HepG2 (cell line): ENCODE results near the gene YJEFN3. TPM values are rescaled to one million over a fixed set of nuclear protein-coding genes. Genes with fewer than 3 reads are reported as not detected.

Experiments used
- CREB1 ChIP-seq, 2 experiments: fragments of 450-650 bp in 1 of 2; IDR thresholded peaks; 2 replicates each; pipeline ENCODE4 v1.6.1; 2016 to 2017; ENCODE audit warnings: control low read depth in 1 of 2, mild to moderate bottlenecking in 1 of 2, missing compliant biosample characterization in 1 of 2, missing genetic modification characterization in 1 of 2
- LCORL ChIP-seq, 2 experiments: fragments of 450-650 bp in 1 of 2; sonication (generic) in 1 of 2; formaldehyde crosslinking in 1 of 2; IDR thresholded peaks; 2 replicates each; pipeline versions ENCODE4 v1.5.0 to v1.6.1; 2017 to 2020; ENCODE audit warnings: antibody characterized with exemption in 1 of 2, missing genetic modification reagents in 1 of 2
- NCOR1 ChIP-seq: fragments of 200-600 bp; sonication (generic); IDR thresholded peaks from 2 replicates; pipeline ENCODE4 v1.7.0; 2017; ENCODE audit warnings: antibody characterized with exemption, low read length, borderline replicate concordance
- PITX1 ChIP-seq: sonication (generic); formaldehyde crosslinking; IDR thresholded peaks from 2 replicates; pipeline ENCODE4 v1.5.1; 2020; ENCODE audit warnings: mild to moderate bottlenecking, missing genetic modification reagents
- STAT5B ChIP-seq: sonication (generic); formaldehyde crosslinking; IDR thresholded peaks from 2 replicates; pipeline ENCODE4 v1.4.0; 2020; ENCODE audit warnings: missing genetic modification reagents
- YEATS4 ChIP-seq: sonication (generic); formaldehyde crosslinking; IDR thresholded peaks from 2 replicates; pipeline ENCODE4 v1.4.0; 2020; ENCODE audit warnings: missing genetic modification reagents, borderline replicate concordance
- ZFAT ChIP-seq: sonication (generic); formaldehyde crosslinking; conservative IDR thresholded peaks from 2 replicates; pipeline ENCODE4 v1.8.1; 2023; ENCODE audit warnings: missing genetic modification reagents, inconsistent platforms
- ZFY ChIP-seq: sonication (generic); formaldehyde crosslinking; IDR thresholded peaks from 2 replicates; pipeline ENCODE4 v1.4.0; 2020; ENCODE audit warnings: missing genetic modification reagents
- ZNF17 ChIP-seq: sonication (generic); formaldehyde crosslinking; IDR thresholded peaks from 2 replicates; pipeline ENCODE4 v1.5.0; 2020; ENCODE audit warnings: mild to moderate bottlenecking, missing genetic modification reagents
- ZNF24 ChIP-seq: fragments of 450-650 bp; IDR thresholded peaks from 2 replicates; pipeline ENCODE4 v1.6.1; 2017; ENCODE audit warnings: antibody characterized with exemption, mild to moderate bottlenecking
- ZNF333 ChIP-seq: sonication (generic); formaldehyde crosslinking; IDR thresholded peaks from 2 replicates; pipeline ENCODE4 v1.4.0; 2020; ENCODE audit warnings: mild to moderate bottlenecking, missing genetic modification reagents, borderline replicate concordance
- ZNF501 ChIP-seq: sonication (generic); formaldehyde crosslinking; IDR thresholded peaks from 2 replicates; pipeline ENCODE4 v1.5.1; 2020; ENCODE audit warnings: mild to moderate bottlenecking, moderate library complexity, missing genetic modification reagents
- ZNF558 ChIP-seq: sonication (generic); formaldehyde crosslinking; IDR thresholded peaks from 2 replicates; pipeline ENCODE4 v1.9.0; 2022; ENCODE audit warnings: mild to moderate bottlenecking, missing genetic modification reagents, borderline replicate concordance
- ZNF589 ChIP-seq: sonication (generic); formaldehyde crosslinking; conservative IDR thresholded peaks from 2 replicates; pipeline ENCODE4 v1.8.0; 2022; ENCODE audit warnings: mild to moderate bottlenecking, moderate library complexity, missing genetic modification reagents
- polyA plus RNA-seq, 8 experiments: library from polyadenylated mRNA; depleted of rRNA in 3 of 8; stranded (reverse) in 7 of 8; unstranded in 1 of 8; fragments of >200 nt; fragmentation: Illumina TruSeq in 4 of 8; extraction: Trizol in 4 of 8; gene quantifications; 2 replicates each; pipeline versions ENCODE4 v1.2.1 to v1.2.3, GENCODE V29; 2011 to 2016; ENCODE audit warnings: low read depth in 4 of 8, missing spikeins in 1 of 8, mixed read lengths in 1 of 8; ENCODE audit not compliant: insufficient read depth in 1 of 8
- total RNA-seq, 5 experiments: library from RNA; depleted of rRNA; stranded (reverse); fragments of >200 nt; fragmentation: Illumina TruSeq; extraction: Trizol; gene quantifications; 2 replicates each; pipeline ENCODE4 v1.2.3, GENCODE V29; 2016; ENCODE audit warnings: low read depth in 1 of 5
- TF ChIP-seq, protein P1 (sequence below): sonication (generic); formaldehyde crosslinking; IDR thresholded peaks from 2 replicates; pipeline ENCODE4 v1.4.0; 2020; ENCODE audit warnings: missing genetic modification reagents, borderline replicate concordance
- TF ChIP-seq, protein P2 (sequence below): sonication (generic); formaldehyde crosslinking; IDR thresholded peaks from 2 replicates; pipeline ENCODE4 v1.4.0; 2020; ENCODE audit warnings: mild to moderate bottlenecking, low read depth, missing genetic modification reagents
- TF ChIP-seq, protein P3 (sequence below): sonication (generic); formaldehyde crosslinking; IDR thresholded peaks from 2 replicates; pipeline ENCODE4 v1.8.0; 2022; ENCODE audit warnings: missing genetic modification reagents, mild to moderate bottlenecking, inconsistent platforms, borderline replicate concordance
- TF ChIP-seq, protein P4 (sequence below): conservative IDR thresholded peaks from 2 replicates; pipeline ENCODE4 v1.6.1; 2018; ENCODE audit warnings: missing genetic modification reagents
- TF ChIP-seq, protein P5 (sequence below): sonication (generic); formaldehyde crosslinking; IDR thresholded peaks from 2 replicates; pipeline ENCODE4 v1.4.0; 2020; ENCODE audit warnings: missing genetic modification reagents, mild to moderate bottlenecking, borderline replicate concordance

The YJEFN3 gene
- total and polyA plus RNA-seq, 2 of the 13 experiments (the other 11 are each of a cell fraction or from before 2014, with no cell fraction given), result 0.89 to 4.0 TPM

DNA sequence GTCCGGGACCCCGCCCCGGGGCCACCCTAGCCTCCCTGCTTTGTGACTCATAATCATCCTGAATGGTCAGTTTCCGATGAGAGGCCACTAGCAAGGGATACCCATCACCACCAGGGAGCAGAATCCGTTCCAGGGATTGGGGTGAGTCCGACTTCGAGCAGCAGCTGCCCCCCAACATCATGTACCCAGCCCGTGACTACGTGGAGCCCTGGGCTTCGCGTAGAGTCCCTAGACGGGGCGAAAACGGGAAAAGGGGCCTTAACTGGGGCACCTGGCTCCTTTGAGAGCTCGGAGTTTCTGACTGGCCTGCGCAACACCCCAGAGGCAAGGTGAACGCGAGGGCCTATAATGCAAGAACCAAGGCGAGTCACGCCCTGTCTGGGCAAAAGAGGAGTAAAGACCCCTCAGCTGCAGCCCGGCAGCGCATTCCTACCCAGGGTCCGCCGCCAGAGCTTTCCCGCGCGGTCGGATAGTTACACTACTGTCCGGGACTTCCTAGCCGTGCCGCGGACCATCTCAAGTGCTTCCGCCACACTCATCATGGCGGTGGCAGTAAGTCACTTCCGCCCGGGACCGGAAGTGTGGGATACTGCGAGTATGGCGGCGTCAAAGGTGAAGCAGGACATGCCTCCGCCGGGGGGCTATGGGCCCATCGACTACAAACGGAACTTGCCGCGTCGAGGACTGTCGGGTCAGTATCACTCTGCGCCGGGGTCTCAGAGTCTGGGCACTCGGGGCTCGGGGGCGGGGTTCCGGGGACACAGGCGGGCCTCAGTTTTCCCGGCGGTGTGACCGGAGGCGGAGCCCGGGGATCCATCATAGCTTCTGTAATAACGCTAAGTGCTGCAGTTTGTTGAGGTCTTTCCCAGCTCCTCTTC, 12.8 kb upstream of the YJEFN3 start, which contains the start of gene NDUFA13 (continued):
- TF ChIP-seq, protein P1, sequence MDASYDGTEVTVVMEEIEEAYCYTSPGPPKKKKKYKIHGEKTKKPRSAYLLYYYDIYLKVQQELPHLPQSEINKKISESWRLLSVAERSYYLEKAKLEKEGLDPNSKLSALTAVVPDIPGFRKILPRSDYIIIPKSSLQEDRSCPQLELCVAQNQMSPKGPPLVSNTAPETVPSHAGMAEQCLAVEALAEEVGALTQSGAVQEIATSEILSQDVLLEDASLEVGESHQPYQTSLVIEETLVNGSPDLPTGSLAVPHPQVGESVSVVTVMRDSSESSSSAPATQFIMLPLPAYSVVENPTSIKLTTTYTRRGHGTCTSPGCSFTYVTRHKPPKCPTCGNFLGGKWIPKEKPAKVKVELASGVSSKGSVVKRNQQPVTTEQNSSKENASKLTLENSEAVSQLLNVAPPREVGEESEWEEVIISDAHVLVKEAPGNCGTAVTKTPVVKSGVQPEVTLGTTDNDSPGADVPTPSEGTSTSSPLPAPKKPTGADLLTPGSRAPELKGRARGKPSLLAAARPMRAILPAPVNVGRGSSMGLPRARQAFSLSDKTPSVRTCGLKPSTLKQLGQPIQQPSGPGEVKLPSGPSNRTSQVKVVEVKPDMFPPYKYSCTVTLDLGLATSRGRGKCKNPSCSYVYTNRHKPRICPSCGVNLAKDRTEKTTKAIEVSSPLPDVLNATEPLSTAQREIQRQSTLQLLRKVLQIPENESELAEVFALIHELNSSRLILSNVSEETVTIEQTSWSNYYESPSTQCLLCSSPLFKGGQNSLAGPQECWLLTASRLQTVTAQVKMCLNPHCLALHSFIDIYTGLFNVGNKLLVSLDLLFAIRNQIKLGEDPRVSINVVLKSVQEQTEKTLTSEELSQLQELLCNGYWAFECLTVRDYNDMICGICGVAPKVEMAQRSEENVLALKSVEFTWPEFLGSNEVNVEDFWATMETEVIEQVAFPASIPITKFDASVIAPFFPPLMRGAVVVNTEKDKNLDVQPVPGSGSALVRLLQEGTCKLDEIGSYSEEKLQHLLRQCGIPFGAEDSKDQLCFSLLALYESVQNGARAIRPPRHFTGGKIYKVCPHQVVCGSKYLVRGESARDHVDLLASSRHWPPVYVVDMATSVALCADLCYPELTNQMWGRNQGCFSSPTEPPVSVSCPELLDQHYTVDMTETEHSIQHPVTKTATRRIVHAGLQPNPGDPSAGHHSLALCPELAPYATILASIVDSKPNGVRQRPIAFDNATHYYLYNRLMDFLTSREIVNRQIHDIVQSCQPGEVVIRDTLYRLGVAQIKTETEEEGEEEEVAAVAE, result peak; percentile 47; the same call in 1 of the 2 replicates
- TF ChIP-seq ZNF24 (no peak), ZNF589 (CRISPR knock-in tag) (0 out of 2 replicates have a peak, but pooled peaks have one; percentile 19), PITX1 (CRISPR knock-in tag) (no peak), ZFY (CRISPR knock-in tag) (peak; percentile 98), LCORL (IDR thresholded peaks at IDR 0.05) (no peak), LCORL (CRISPR knock-in tag; IDR thresholded peaks at IDR 0.05) (no peak), YEATS4 (CRISPR knock-in tag) (peak; percentile 93), ZNF17 (CRISPR knock-in tag) (no peak), CREB1 (IDR thresholded peaks at IDR 0.05) (peak; percentile 71), CREB1 (CRISPR knock-in tag; IDR thresholded peaks at IDR 0.05) (peak; percentile 92), ZFAT (CRISPR knock-in tag) (no peak), ZNF558 (CRISPR knock-in tag) (no peak), ZNF333 (CRISPR knock-in tag) (peak; percentile 80), NCOR1 (no peak), ZNF501 (CRISPR knock-in tag) (no peak), STAT5B (CRISPR knock-in tag) (0 out of 2 replicates have a peak, but pooled peaks have one; percentile 27)
- TF ChIP-seq, protein P2, sequence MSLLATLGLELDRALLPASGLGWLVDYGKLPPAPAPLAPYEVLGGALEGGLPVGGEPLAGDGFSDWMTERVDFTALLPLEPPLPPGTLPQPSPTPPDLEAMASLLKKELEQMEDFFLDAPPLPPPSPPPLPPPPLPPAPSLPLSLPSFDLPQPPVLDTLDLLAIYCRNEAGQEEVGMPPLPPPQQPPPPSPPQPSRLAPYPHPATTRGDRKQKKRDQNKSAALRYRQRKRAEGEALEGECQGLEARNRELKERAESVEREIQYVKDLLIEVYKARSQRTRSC (CRISPR knock-in tag), result no peak
- TF ChIP-seq, protein P3, sequence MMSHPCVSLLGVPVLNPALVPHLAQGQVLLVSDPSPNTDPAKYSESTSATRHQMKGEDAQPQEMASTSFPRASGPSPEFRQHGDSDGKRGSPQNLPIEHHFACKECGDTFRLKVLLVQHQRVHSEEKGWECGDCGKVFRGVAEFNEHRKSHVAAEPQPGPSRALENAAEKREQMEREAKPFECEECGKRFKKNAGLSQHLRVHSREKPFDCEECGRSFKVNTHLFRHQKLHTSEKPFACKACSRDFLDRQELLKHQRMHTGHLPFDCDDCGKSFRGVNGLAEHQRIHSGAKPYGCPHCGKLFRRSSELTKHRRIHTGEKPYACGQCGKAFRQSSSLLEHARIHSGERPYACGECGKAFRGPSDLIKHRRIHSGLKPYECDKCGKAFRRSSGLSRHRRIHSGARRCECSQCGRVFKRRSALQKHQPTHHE (CRISPR knock-in tag), result no peak
- TF ChIP-seq, protein P4, sequence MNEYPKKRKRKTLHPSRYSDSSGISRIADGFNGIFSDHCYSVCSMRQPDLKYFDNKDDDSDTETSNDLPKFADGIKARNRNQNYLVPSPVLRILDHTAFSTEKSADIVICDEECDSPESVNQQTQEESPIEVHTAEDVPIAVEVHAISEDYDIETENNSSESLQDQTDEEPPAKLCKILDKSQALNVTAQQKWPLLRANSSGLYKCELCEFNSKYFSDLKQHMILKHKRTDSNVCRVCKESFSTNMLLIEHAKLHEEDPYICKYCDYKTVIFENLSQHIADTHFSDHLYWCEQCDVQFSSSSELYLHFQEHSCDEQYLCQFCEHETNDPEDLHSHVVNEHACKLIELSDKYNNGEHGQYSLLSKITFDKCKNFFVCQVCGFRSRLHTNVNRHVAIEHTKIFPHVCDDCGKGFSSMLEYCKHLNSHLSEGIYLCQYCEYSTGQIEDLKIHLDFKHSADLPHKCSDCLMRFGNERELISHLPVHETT, result no peak; the same call in 1 of the 2 replicates
- TF ChIP-seq, protein P5, sequence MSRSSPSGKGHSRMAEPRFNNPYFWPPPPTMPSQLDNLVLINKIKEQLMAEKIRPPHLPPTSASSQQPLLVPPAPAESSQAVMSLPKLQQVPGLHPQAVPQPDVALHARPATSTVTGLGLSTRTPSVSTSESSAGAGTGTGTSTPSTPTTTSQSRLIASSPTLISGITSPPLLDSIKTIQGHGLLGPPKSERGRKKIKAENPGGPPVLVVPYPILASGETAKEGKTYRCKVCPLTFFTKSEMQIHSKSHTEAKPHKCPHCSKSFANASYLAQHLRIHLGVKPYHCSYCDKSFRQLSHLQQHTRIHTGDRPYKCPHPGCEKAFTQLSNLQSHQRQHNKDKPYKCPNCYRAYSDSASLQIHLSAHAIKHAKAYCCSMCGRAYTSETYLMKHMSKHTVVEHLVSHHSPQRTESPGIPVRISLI (CRISPR knock-in tag), result peak; percentile 58; the same call in 1 of the 2 replicates
